HEK293 (cell line): ENCODE results near the gene BST1.

ENCODE experiments used
- CTCF ChIA-PET: fragments of 350-600 bp; formaldehyde crosslinking; extraction: SDS; loops from one replicate; lab custom pipeline; 2021; ENCODE audit warnings: antibody characterized with exemption; lab: Yijun Ruan, JAX
- POLR2A ChIA-PET: fragments of 300-600 bp; formaldehyde crosslinking; extraction: SDS; loops from one replicate; lab custom pipeline; 2020; ENCODE audit warnings: antibody characterized with exemption, inconsistent platforms; lab: Yijun Ruan, JAX
- H3K27ac ChIP-seq: fragments of 200-500 bp; sonication (Bioruptor generic); 2 replicates; pipeline ENCODE4 v1.5.1; 2014; ENCODE audit warnings: low read depth, low read length, control low read depth, inconsistent platforms; ENCODE audit errors: extremely low read depth
- H3K36me3 ChIP-seq, 2 experiments: fragments of 200-500 bp in 1 of 2; sonication (Bioruptor generic) in 1 of 2; 1 replicate in 1 of 2; 2 replicates in 1 of 2; pipeline ENCODE4 v1.5.1; 2014 to 2017; ENCODE audit warnings: inconsistent platforms in 2 of 2, low read length in 2 of 2; ENCODE audit not compliant: control insufficient read depth in 2 of 2, insufficient read depth in 1 of 2
- H3K4me1 ChIP-seq: fragments of 200-500 bp; sonication (Bioruptor generic); 2 replicates; pipeline ENCODE4 v1.5.1; 2014; ENCODE audit warnings: mild to moderate bottlenecking, low read length, inconsistent platforms; ENCODE audit not compliant: control insufficient read depth, insufficient read depth
- H3K4me3 ChIP-seq: 2 replicates; pipeline ENCODE4 v1.5.1; 2011; ENCODE audit warnings: low read depth, mild to moderate bottlenecking, control low read depth, low read length, moderate library complexity
- H3K9me3 ChIP-seq: fragments of 200-500 bp; sonication (Bioruptor generic); 2 replicates; pipeline ENCODE4 v1.5.1; 2014; ENCODE audit warnings: low read depth, low read length, inconsistent platforms; ENCODE audit not compliant: control insufficient read depth, insufficient read depth
- KLF16 ChIP-seq: fragments of 450-650 bp; formaldehyde crosslinking; IDR thresholded peaks from 2 replicates; pipeline ENCODE4 v1.5.1; 2017; ENCODE audit warnings: missing biosample characterization, missing genetic modification characterization
- PATZ1 ChIP-seq: fragments of 450-650 bp; formaldehyde crosslinking; IDR thresholded peaks from 2 replicates; pipeline ENCODE4 v1.5.1; 2016; ENCODE audit warnings: missing biosample characterization, missing genetic modification characterization
- REPIN1 ChIP-seq: fragments of 450-650 bp; formaldehyde crosslinking; IDR thresholded peaks from 2 replicates; pipeline ENCODE4 v1.5.1; 2017; ENCODE audit warnings: missing biosample characterization, missing genetic modification characterization, low read depth
- SCRT1 ChIP-seq: fragments of 450-650 bp; formaldehyde crosslinking; IDR thresholded peaks from 2 replicates; pipeline ENCODE4 v1.5.1; 2016; ENCODE audit warnings: missing biosample characterization, missing genetic modification characterization, borderline replicate concordance
- SP3 ChIP-seq: fragments of 450-650 bp; formaldehyde crosslinking; IDR thresholded peaks from 2 replicates; pipeline ENCODE4 v1.5.1; 2016; ENCODE audit warnings: missing biosample characterization, missing genetic modification characterization
- TCF7L2 ChIP-seq: IDR thresholded peaks from 2 replicates; pipeline ENCODE4 v1.6.1; 2011; ENCODE audit warnings: low read depth, mild to moderate bottlenecking, inconsistent platforms, low read length, moderate library complexity, borderline replicate concordance
- ZFP3 ChIP-seq: fragments of 450-650 bp; formaldehyde crosslinking; IDR thresholded peaks from 2 replicates; pipeline ENCODE4 v1.5.1; 2016; ENCODE audit warnings: low read depth, missing biosample characterization, missing genetic modification characterization
- ZNF274 ChIP-seq, 2 experiments: fragments of 200-500 bp in 1 of 2; fragments of 450-650 bp in 1 of 2; sonication (Bioruptor generic) in 1 of 2; formaldehyde crosslinking in 1 of 2; IDR thresholded peaks; 2 replicates each; pipeline versions ENCODE4 v1.5.1 to v1.6.1; 2014 to 2016; ENCODE audit warnings: borderline replicate concordance in 1 of 2, inconsistent platforms in 1 of 2, low read length in 1 of 2, missing biosample characterization in 1 of 2, missing genetic modification characterization in 1 of 2
- ZNF280D ChIP-seq: fragments of 450-650 bp; formaldehyde crosslinking; IDR thresholded peaks from 2 replicates; pipeline ENCODE4 v1.5.1; 2016; ENCODE audit warnings: missing biosample characterization, missing genetic modification characterization
- ZNF311 ChIP-seq: fragments of 450-650 bp; formaldehyde crosslinking; IDR thresholded peaks from 2 replicates; pipeline ENCODE4 v1.5.1; 2017; ENCODE audit warnings: missing biosample characterization, missing genetic modification characterization, borderline replicate concordance
- ZNF416 ChIP-seq: fragments of 450-650 bp; formaldehyde crosslinking; IDR thresholded peaks from 2 replicates; pipeline ENCODE4 v1.5.1; 2016; ENCODE audit warnings: missing biosample characterization, missing genetic modification characterization
- ZNF514 ChIP-seq: fragments of 450-650 bp; formaldehyde crosslinking; IDR thresholded peaks from 2 replicates; pipeline ENCODE4 v1.5.1; 2016; ENCODE audit warnings: missing biosample characterization, missing genetic modification characterization
- ZNF521 ChIP-seq: fragments of 450-650 bp; formaldehyde crosslinking; IDR thresholded peaks from 2 replicates; pipeline ENCODE4 v1.5.1; 2017; ENCODE audit warnings: missing biosample characterization, mild to moderate bottlenecking, missing genetic modification characterization
- ZNF544 ChIP-seq: fragments of 450-650 bp; formaldehyde crosslinking; IDR thresholded peaks from 2 replicates; pipeline ENCODE4 v1.5.0; 2017; ENCODE audit warnings: missing biosample characterization, missing genetic modification characterization
- ZNF549 ChIP-seq: fragments of 450-650 bp; IDR thresholded peaks from 2 replicates; pipeline ENCODE4 v1.5.1; 2018; ENCODE audit warnings: missing biosample characterization, missing genetic modification characterization, mild to moderate bottlenecking, inconsistent platforms, moderate library complexity
- ZNF658 ChIP-seq: fragments of 450-650 bp; formaldehyde crosslinking; IDR thresholded peaks from 2 replicates; pipeline ENCODE4; 2016; ENCODE audit warnings: missing biosample characterization, missing genetic modification characterization
- ZNF692 ChIP-seq: fragments of 450-650 bp; formaldehyde crosslinking; IDR thresholded peaks from 2 replicates; pipeline ENCODE4 v1.5.1; 2016; ENCODE audit warnings: missing biosample characterization, missing genetic modification characterization
- ZNF776 ChIP-seq: fragments of 450-650 bp; formaldehyde crosslinking; IDR thresholded peaks from 2 replicates; pipeline ENCODE4 v1.5.0; 2017; ENCODE audit warnings: missing biosample characterization, missing genetic modification characterization, borderline replicate concordance
- ZSCAN5A ChIP-seq: fragments of 450-650 bp; formaldehyde crosslinking; IDR thresholded peaks from 2 replicates; pipeline ENCODE4 v1.5.1; 2016; ENCODE audit warnings: missing biosample characterization, missing genetic modification characterization

The BST1 gene

GRCh38 chr4:15765910-15766697, 63.2 kb downstream of the BST1 start:
- Histone ChIP-seq H3K4me3 (no peak overlapping the region), H3K4me1 (no peaks in the 10 kb centered on the region)
- TF ChIP-seq ZNF311 (tag by site-specific recombination) (no peak), PATZ1 (tag by site-specific recombination) (no peak), ZSCAN5A (tag by site-specific recombination) (no peak), ZNF521 (no peak), SP3 (tag by site-specific recombination) (no peak), ZNF658 (tag by site-specific recombination) (no peak), ZNF544 (tag by site-specific recombination) (no peak), ZFP3 (tag by site-specific recombination) (no peak), TCF7L2 (no peak), ZNF549 (no peak), KLF16 (tag by site-specific recombination) (no peak), ZNF514 (tag by site-specific recombination) (no peak), ZNF416 (tag by site-specific recombination) (no peak), ZNF274 (IDR thresholded peaks at IDR 0.05; ENCODE audit: low read length) (no peak), ZNF274 (tag by site-specific recombination; IDR thresholded peaks at IDR 0.05; ENCODE audit: borderline replicate concordance) (no peak), ZNF776 (no peak), ZNF692 (tag by site-specific recombination) (no peak), SCRT1 (tag by site-specific recombination) (no peak), REPIN1 (tag by site-specific recombination) (no peak), ZNF280D (tag by site-specific recombination) (no peak)
- TF ChIP-seq, all 188 proteins: peak for 0
- H3K36me3 ChIP-seq = no peaks in the 10 kb centered on the region
- no peak overlapping the region for H3K27ac ChIP-seq
- no peaks in the 10 kb centered on the region for H3K9me3 ChIP-seq
- CTCF ChIA-PET = interaction anchor here (0.6 to 0.7 kb wide), 2 partner anchors 106 to 287 kb away, joined by 3 read pairs; no protein-coding TSS in a partner anchor
- POLR2A ChIA-PET = no interaction called here
